GM19238 (cell line): ENCODE results near the gene KCNN3.

Source experiments
- DNase-seq: peaks from one replicate; pipeline ENCODE4 v3.0.0; 2011; ENCODE audit warnings: low spot score; ENCODE audit not compliant: insufficient read length

KCNN3 gene

DNA sequence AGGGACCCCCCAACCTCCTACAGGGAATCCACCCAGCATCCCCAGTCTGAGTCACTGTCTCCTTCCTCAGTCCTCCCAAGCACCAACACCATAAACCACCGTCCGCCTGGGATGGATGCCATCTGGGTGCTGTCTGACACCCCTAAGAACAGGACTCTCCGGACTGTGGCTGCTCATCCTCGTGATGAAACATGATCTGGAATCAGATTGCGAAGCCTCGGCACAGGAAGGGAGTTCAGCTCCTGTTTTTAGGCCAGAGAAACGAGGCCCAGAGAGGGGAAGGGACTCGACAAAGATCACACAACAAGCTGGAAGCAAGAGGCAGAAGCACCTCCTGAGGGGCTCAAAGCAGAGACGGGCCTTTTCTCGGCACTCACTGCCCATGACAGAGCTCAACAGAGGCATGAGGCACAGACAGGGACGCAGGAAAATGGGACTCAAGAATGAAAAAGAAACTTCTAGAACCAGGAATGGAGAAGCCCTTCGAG lies 8.4 kb downstream of the KCNN3 start:
- no peak for DNase-seq

DNA sequence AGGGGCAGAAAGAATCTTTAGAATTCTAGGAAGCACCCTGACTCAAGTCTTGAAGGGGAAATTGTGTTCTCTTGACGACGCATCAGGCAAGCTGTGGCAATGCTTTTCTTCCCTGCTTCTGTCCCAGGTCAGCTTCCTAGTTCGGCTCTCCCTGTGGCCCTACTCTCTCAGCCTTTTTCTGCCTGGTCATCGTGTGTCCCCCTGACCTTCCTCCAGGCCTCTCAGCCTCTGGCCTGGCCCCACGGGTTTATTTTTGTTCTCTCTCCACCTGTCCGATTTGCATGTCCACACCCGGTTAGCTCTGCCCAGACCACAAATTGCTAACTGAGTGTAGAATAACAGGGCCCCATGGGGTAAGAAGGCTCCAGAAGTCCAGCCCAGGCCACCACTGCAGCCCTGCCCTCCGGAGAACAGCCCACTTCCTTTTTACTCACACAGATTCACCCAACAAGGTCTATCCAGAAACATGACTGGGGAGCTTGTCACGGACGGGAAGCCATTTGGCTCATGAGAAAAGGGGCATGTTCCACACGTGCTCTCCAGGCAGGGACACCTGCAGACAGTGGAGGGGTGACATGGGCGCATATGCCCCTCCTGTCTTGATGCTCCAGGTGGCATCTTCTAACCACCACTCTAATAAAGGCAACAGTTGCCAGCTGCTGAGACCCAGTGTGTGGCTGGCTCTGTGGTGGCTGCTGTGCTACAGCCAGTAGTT lies 9.8 kb downstream of the KCNN3 start:
- DNase-seq = peak; percentile 72

DNA sequence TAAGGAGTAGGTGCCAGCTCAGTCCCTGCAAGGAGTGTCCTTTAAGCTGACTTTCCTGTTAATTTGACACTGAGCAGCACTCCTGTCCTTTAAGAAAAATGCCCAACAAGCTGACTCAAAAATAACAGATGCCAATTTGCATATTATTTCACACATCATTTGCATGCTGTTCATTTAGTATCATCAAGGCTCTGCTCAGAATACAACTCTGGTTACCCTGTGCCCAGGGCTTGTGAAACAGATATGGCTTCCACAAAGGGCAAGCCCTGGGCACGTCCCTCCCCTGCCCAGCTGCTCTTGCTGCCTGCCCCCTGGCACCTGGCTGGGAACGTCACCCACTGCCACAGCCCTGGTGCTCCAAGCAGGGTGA lies 10.3 kb downstream of the KCNN3 start:
- DNase-seq = no peak

DNA sequence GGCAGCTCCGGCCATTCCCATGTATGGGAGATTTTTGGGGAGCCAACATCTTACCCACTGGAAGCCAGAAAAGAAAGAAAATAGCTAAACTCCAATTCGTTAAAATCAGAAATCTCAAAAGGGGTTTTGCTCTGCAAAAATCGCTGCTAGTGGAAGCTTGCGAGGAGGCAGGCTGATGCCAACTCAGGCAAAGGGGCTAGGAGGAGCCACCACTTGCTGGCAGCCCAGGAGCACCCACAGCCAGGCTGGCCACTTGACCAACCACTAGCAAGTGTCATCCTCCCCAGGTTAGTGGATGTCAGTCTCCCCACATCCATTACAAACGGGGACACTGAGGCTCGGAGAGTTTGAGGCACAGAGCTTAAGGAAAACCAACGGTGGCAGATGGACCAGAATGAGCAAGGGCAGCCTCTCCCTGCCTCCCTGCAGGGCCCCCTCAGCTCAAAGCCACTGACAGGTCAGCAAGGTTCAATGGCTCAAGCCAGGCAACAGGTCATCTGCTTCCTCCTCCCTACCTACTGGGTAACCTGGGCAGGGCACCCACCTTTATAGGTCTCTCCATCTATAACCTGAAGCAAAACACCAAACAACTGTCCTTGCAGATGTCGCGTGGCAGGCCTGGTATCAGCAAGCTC lies 10.8 kb downstream of the KCNN3 start:
- DNase-seq = no peak

DNA sequence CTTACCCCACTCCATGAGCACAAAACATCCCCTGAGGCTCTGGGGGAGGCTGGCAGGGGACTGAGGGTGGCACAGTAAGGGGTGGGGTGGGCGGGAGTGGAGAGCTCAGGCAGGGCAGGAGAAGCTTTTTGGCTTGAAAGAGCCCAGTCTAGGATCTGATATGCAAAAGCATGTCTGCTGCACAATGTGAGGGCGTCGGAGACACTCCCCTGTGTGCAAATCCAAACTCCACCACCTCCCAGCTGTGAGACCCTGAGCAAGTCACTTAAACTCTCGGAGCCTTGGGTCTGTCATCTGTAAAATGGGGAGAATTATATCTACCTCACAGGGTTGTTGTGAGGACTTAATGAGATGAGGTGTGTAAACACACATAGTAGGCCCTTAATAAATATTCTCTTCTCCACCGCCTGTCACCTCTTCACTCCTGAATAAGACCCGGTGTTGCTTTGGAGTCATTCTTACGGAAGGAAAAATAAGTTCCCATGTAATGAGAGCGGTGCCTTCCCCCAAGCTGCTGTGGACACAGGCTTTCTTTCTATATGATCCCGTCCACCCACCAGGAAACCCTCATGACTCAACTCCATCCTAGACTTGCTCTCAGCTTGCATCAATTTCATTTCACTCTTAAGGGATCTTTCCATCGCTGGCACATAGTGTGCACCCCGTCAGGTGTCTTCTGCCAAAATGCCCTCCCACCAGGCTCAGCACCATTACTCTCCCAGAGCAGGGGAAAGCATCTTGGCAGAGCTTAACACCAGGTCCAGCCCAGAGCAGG lies 12.5 kb downstream of the KCNN3 start:
- DNase-seq = no peak

DNA sequence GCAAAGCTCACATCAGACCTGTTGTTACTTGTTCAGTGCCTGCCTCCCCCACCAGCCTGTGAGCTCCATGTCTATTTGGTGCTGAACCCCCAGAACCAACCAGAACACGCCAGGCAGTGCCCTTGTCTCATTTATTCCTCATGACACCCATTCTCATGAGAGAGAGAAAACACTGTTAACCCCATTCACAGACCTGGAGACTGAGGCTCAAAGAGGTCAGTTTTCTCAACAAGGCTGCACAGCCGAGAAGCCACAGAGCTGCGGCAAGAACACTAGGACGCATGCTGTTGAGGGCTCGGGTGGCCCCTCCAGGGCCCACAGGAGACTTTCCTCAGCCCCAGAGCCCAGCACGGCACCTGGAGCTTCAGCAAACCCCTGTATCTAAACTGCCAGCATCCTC lies 13.1 kb downstream of the KCNN3 start:
- no peak for DNase-seq

DNA sequence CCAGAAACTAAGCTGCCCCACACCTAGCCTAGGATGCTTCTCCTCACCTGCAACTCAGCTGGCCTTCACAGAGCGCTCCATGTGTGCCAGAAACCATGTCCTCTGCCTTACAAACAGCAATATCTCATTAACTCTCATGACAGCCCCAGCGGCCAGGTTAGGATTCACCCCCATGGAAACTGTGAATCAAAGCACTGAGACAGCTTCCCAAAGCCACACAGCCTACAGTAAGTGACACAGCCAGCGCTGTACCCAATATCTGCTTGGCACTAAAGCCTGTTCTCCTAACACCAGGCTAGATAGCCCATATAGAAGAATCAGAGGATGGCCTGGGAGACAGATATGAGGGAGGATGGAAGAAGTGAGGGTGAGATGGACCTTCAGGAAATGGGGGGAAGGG lies 13.5 kb downstream of the KCNN3 start:
- no peak for DNase-seq

DNA sequence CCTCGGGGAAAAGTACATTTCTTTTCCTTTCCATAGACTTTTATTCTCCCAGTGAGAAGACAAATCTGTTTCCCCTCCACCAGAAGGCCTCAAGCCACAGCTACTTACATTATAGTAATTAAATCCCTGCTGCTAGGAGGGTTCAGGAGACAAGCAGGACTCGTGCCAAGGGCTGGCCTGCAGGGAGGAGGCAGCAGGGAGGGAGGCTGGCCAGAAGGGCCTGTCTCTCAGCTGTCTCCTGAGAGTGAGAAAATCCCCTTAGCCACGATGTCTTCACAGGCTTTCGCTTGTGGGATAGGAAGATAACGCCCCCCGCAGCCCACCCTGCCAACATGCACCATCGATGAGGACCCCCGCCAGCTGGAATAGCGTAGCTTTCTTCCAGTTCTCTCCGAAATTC lies 14.0 kb downstream of the KCNN3 start:
- DNase-seq = no peak

DNA sequence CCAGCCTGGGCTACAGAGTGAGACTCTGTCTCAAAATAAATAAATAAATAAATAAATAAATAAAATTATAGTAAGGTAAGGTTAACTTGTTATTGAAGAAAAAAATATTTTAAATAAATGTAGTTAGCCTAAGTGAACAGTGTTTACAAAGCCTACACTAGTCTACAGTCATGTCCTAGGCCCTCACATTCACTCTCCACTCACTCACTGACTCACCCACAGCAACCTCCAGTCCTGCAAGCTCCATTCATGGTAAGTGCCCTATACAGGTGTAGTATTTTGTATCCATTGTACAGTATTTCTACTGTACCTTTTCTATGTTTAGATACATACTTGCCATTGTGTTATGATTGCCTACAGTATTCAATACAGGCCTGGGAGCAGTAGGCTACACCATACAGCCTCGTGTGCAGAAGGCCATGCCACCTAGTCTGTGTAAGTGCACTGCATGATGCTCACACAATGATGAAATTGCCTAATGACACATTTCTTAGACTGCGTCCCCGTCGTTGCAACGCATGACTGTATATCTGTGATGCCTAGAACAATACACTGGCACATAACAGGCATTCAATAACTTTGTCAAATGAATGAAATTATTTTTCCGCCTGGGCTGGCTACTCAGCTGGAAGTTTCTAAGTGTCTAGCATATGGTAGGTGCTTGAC lies 14.8 kb downstream of the KCNN3 start:
- no peak for DNase-seq

DNA sequence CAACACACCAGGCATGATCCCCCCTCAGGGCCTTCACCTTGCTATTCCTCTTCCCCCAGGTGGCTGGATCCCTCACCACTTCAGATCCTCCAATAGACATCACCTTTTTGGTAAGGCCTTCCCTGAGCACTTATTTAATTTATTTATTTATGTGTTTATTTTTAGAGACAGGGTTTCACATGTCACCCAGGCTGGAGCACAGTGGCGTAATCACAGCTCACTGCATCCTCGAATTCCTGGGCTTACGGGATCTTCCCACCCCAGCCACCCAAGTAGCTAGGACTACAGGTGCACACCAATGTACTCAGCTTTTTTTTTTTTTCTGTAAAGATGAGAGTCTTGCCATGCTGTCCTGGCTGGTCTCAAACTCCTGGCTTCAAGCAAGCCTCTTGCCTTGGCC lies 17.2 kb downstream of the KCNN3 start:
- DNase-seq = no peak

DNA sequence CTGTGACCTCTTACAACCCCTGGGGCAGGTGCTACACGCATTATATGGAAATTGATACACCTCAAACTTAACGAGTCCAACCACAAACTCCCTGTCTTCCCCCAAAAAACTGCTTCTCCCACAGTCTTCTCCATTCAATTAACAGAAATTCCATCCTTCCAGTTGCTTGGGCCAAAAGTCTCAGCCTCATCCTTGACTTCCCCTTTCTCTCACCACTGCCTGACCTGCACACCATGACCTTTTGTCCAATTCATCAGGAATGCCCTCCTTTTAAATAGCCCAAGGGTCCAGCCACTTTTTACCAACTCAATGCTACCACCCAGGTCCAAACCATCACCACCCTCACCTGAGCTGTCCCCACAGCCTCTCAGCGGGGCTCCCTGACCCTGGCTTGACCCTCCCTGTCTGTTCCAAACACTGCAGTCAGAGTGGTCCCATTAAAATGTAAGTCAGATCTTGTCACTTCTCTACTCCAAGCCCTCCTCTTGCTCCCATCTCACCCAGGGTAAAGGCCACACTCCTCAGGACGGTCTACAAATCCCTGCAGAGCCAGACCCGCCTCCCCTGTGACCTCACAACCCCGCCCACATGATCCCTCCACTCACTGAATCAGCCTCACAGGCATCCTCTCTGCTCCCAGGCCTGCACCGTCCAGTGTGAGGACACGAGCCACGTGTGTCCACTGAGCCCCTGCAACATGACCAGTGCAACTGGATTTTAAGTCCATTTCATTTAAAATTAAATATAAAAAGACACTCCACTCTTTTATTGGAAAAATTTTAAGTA lies 18.5 kb downstream of the KCNN3 start:
- DNase-seq = no peak

DNA sequence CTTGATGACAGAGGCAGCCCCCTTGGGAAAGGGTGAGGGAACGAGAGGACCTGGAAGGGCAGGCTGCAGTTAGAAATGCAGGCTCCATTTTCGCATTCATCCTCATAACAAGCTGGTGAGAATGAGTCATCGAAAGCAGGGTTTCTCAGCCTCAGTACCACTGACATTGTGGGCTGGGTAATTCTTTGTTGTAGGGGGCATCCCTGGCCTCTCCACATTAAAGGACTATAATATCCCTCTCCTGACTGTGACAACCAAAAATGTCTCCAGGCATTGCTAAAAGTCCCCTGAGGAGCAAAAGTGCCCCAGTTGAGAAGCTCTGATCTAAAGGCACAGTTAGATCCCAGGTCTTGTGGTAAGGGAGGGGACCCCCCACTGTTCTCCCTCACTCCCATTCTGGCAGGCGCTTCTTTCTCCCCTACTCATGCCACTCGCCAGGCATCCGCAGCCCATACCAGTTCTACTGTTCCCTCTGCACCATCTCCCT lies 20.4 kb downstream of the KCNN3 start:
- no peak for DNase-seq

DNA sequence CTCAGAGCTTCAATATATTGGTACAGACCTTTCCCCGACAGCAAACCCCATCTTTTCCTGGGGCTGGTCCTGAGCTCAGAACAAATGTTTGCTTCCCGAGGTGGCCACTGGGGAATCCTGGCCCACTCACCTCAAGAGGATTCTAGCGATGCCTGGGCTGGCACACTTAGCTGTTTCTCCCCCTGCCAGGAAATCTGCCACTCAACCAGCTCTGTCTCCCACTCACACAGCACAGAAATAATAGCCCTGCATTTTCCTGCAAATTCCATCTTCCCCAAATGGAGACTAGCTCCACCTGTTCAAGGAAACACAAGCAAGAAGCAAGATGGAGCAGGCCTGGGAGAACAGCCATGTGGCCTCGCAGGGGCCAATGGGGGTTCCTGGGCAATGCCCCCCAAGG lies 21.1 kb downstream of the KCNN3 start:
- DNase-seq = no peak

DNA sequence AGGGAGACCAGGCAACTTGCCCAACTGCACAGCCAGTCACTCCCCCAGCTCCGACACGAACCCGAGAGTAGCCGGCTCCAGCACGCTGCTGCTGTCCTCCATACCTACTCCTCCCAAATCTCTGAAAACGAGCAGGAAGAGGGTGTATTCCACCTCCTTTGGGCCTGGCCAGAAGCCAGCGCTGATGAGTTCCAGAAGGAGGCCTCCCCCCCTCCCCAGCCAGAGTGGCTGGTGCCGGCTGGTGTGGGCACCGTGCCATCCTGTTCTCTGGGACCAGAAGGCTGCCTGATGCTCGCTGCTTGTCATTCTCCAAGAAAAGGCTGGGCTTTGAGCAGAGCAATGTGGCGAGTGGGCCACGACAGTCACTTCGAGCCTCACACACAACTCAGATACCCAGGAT lies 22.2 kb downstream of the KCNN3 start:
- DNase-seq = no peak

DNA sequence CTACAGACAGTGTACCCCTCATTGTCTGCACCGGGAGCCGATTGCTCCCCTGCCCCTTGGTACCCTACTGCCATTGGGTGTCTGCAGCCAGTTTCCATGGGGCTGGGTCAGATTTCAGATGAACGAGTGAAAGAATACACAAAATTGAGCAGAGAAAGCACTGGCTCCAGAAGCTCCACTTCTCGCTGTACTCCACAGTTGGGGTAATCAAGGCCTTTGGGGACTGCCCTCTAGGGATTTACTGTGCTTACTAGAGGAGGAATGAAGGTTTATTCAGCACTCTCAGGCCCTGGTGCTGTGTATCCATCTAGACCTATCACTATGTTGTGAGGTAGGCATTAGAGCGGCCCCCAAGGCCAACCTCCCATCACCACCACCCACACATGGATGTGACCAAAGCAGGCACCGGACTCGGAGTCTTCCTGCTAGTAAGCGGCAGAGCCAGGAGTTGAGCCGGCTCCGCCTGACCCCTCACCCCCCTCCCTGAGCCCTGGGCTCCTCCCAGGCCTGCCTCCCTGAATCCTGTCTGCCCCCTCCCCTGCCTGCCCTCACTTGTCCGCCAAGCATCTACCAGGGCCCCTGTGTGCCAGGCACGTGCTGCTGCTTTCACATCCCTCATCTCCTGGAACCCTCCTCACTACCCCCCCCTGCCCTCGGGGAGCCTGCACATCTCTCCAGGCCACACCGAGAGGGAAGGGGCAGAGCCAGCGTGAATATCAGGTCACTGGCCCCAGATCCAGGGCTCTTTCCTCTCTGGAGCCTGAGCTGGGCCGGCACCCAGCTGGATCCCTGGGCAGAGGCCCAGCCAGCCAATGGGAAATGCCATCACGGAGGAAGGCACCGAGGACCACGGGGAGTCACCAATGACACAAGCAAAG lies 23.3 kb downstream of the KCNN3 start:
- DNase-seq = no peak

DNA sequence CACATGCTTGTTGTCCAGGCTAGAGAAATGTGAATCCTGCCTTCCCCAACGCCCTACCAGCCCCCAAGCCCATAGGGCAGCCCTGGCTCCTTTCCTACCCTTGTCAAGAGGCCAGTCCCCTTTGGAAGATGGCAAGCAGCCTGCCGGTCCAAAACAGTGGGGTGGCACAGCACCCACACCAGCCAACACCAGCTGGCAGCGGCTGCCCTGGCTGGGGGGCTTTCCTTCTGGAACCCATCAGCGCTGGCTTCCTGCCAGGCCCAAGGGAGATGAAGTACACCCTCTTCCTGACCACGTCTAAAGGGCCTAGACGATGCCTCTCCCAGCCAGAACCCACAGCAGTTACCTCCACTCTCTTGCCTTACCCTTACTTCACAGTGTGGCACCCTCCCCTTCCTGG lies 24.2 kb downstream of the KCNN3 start:
- DNase-seq = no peak

DNA sequence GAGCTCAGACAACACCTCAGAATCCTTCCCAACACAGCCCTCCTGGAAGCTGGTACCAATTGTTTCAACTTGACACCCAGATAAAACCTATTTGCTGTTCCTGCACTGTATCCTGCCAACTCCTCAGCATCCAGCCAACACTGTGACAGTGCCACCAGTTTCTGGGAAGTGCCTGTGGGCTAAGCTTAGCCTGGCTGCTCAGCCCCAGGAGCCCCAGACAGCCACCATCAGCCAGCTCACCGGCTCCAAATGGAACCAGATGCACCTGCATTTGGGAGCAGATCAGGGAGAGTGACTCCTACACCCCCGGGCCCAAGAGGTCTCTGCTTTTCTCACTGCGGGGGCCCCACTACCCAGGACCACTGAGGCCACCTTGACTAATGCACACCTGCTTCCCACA lies 24.9 kb downstream of the KCNN3 start:
- DNase-seq = no peak

DNA sequence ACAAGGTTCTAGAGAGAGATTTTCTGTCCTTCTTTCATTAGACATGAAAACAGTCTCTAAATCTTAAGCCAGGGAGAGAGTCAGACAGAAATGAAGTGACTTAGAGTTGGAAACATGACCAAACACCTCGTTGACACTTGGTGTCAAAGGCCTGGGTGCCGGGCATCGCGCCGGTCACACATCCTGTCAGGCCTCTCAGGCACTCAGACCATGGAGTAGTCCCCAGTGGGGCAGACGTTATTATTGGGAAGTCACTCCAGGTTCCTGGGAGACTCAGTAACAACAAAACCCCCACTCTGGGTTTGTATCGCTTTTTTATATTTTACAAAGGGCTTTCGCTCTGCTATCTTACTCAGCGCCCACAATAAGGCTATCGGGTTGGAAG lies 25.8 kb downstream of the KCNN3 start:
- DNase-seq = no peak

DNA sequence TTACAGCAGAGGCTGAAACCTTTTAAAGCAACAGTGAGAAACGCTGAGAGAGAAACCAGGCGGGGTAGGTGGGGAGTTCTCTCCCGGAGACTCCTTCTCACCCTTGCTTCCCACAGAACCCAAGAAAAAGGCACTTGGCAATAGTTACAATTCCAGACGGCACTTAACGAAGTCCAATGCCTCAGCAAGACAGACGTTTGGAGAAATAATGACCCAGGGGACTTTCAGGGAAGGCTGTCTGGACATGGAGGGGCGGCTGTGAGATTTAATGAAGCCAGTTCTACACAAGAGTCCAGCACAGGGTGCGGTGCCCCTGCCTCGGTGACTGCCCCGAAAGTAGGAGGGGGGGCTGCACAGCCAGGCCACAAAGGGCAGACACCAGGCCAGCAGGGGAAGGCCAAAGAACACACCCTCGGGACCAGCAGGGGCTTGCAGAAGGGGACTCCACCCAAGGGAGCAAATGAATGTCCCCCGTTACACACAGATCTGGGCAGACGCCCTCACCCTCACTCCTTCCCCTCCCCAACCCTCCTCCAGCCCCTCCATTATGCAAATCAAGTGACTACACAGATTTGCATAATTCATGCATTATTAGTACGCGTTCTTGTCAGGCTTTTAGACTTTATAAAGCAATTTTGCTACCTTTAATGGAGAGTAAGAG lies 26.3 kb downstream of the KCNN3 start:
- DNase-seq = no peak

DNA sequence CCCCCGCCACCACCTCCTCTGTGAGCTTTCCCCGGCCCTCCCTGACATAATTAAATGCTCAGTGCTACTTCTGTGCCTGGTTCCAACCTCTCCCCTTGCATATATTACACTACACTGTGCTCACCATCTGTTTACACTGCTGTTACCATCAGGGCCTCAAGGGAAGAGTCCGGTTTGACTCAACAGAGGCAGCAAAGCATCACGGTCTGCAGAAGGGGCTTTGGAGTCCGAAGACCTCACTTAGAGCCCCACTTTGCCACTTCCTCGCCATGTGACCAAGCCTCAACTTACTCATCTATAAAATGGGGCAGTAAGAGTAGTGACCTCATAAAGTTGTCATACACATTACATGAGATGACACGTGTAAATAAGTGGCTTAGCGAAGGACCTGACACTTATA lies 27.4 kb downstream of the KCNN3 start:
- no peak for DNase-seq
